ENCODE results near the gene EFNB2.

GRCh38 chr13:106518512-106518911, 16.9 kb downstream of the EFNB2 start:
- no peak for TF ChIP-seq RAD21 (conservative IDR thresholded peaks at IDR 0.05)
- TF ChIP-seq, protein P1, sequence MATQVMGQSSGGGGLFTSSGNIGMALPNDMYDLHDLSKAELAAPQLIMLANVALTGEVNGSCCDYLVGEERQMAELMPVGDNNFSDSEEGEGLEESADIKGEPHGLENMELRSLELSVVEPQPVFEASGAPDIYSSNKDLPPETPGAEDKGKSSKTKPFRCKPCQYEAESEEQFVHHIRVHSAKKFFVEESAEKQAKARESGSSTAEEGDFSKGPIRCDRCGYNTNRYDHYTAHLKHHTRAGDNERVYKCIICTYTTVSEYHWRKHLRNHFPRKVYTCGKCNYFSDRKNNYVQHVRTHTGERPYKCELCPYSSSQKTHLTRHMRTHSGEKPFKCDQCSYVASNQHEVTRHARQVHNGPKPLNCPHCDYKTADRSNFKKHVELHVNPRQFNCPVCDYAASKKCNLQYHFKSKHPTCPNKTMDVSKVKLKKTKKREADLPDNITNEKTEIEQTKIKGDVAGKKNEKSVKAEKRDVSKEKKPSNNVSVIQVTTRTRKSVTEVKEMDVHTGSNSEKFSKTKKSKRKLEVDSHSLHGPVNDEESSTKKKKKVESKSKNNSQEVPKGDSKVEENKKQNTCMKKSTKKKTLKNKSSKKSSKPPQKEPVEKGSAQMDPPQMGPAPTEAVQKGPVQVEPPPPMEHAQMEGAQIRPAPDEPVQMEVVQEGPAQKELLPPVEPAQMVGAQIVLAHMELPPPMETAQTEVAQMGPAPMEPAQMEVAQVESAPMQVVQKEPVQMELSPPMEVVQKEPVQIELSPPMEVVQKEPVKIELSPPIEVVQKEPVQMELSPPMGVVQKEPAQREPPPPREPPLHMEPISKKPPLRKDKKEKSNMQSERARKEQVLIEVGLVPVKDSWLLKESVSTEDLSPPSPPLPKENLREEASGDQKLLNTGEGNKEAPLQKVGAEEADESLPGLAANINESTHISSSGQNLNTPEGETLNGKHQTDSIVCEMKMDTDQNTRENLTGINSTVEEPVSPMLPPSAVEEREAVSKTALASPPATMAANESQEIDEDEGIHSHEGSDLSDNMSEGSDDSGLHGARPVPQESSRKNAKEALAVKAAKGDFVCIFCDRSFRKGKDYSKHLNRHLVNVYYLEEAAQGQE (IDR thresholded peaks at IDR 0.05; ENCODE audit: borderline replicate concordance): no peak
- TF ChIP-seq MXI1 (conservative IDR thresholded peaks at IDR 0.05; ENCODE audit: poor library complexity, severe bottlenecking): no peak
- TF ChIP-seq CTCF (IDR thresholded peaks at IDR 0.05; ENCODE audit: poor library complexity, severe bottlenecking): no peak
- no peak for TF ChIP-seq EZH2 (IDR thresholded peaks at IDR 0.05; ENCODE audit: borderline replicate concordance, insufficient read depth, low read length, poor library complexity, severe bottlenecking)
- TF ChIP-seq POLR2AphosphoS5 (IDR thresholded peaks at IDR 0.05): no peak
- no peak for TF ChIP-seq EP300 (conservative IDR thresholded peaks at IDR 0.05; ENCODE audit: poor library complexity, severe bottlenecking)
- TF ChIP-seq TAF1 (IDR thresholded peaks at IDR 0.05; ENCODE audit: low read depth): no peak
- no peak for TF ChIP-seq SMC3 (conservative IDR thresholded peaks at IDR 0.05; ENCODE audit: poor library complexity)

All from neural cell (in vitro differentiated cells).